H9 (cell line): ENCODE data around the gene IFT122. TPM values are rescaled to one million over a fixed set of nuclear protein-coding genes. Genes with fewer than 3 reads are reported as not detected.

Experiments
- DNase-seq: peaks from one replicate; pipeline ENCODE4 v3.0.0-alpha.2; 2017
- H2AFZ ChIP-seq: one replicate; pipeline ENCODE4 v1.6.1; 2013; ENCODE audit warnings: mild to moderate bottlenecking, low read length, control low read depth, moderate library complexity
- H2AK5ac ChIP-seq: 2 replicates; pipeline ENCODE4 v1.6.1; 2013; ENCODE audit warnings: low read length, control low read depth, mixed read lengths; ENCODE audit not compliant: insufficient read length
- H2BK120ac ChIP-seq: one replicate; pipeline ENCODE4 v1.6.1; 2013; ENCODE audit warnings: low read depth, mild to moderate bottlenecking, low read length, control low read depth, inconsistent platforms; ENCODE audit not compliant: poor library complexity, severe bottlenecking
- H2BK12ac ChIP-seq: 2 replicates; pipeline ENCODE4 v1.6.1; 2013; ENCODE audit warnings: low read length, control low read depth, mixed read lengths, low read depth; ENCODE audit not compliant: insufficient read length
- H2BK15ac ChIP-seq: 2 replicates; pipeline ENCODE4 v1.6.1; 2013; ENCODE audit warnings: low read depth, low read length, control low read depth
- H2BK20ac ChIP-seq: one replicate; pipeline ENCODE4 v1.6.1; 2013; ENCODE audit warnings: low read depth, mild to moderate bottlenecking, low read length, control low read depth, inconsistent platforms; ENCODE audit not compliant: poor library complexity, severe bottlenecking
- H2BK5ac ChIP-seq: 2 replicates; pipeline ENCODE4 v1.6.1; 2013; ENCODE audit warnings: low read length, control low read depth, mixed read lengths; ENCODE audit not compliant: insufficient read length
- H3K14ac ChIP-seq: 2 replicates; pipeline ENCODE4 v1.6.1; 2013; ENCODE audit warnings: low read length, control low read depth; ENCODE audit not compliant: insufficient read depth
- H3K18ac ChIP-seq: 2 replicates; pipeline ENCODE4 v1.6.1; 2013; ENCODE audit warnings: low read depth, mild to moderate bottlenecking, mixed read lengths, low read length, control low read depth; ENCODE audit not compliant: insufficient read length
- H3K23ac ChIP-seq: 2 replicates; pipeline ENCODE4 v1.6.1; 2013; ENCODE audit warnings: low read length, control low read depth, mixed read lengths, low read depth; ENCODE audit not compliant: insufficient read length
- H3K23me2 ChIP-seq: 2 replicates; pipeline ENCODE4 v1.6.1; 2013; ENCODE audit warnings: low read depth, mild to moderate bottlenecking, mixed read lengths, low read length, control low read depth; ENCODE audit not compliant: insufficient read length, poor library complexity, severe bottlenecking
- H3K27ac ChIP-seq: 2 replicates; pipeline ENCODE4 v1.5.1; 2013; ENCODE audit warnings: low read length, control low read depth, mixed read lengths, low read depth; ENCODE audit not compliant: insufficient read length
- H3K27me3 ChIP-seq: 2 replicates; pipeline ENCODE4 v1.6.1; 2013; ENCODE audit warnings: low read length, control low read depth, inconsistent platforms; ENCODE audit not compliant: insufficient read depth
- H3K4ac ChIP-seq: 2 replicates; pipeline ENCODE4 v1.6.1; 2013; ENCODE audit warnings: low read depth, mild to moderate bottlenecking, control low read depth, inconsistent platforms, low read length, moderate library complexity
- H3K4me1 ChIP-seq: 2 replicates; pipeline ENCODE4 v1.6.1; 2013; ENCODE audit warnings: low read length, control low read depth, inconsistent platforms; ENCODE audit not compliant: insufficient read depth
- H3K4me2 ChIP-seq: 2 replicates; pipeline ENCODE4 v1.6.1; 2013; ENCODE audit warnings: low read length, control low read depth, mixed read lengths; ENCODE audit not compliant: insufficient read length, insufficient read depth
- H3K56ac ChIP-seq: 2 replicates; pipeline ENCODE4 v1.6.1; 2013; ENCODE audit warnings: low read depth, mild to moderate bottlenecking, mixed read lengths, low read length, control low read depth; ENCODE audit not compliant: insufficient read length
- H3K79me1 ChIP-seq: 2 replicates; pipeline ENCODE4 v1.6.1; 2013; ENCODE audit warnings: low read depth, mild to moderate bottlenecking, moderate library complexity, low read length, control low read depth, inconsistent platforms; ENCODE audit not compliant: insufficient read depth, poor library complexity, severe bottlenecking
- H3K79me2 ChIP-seq: 2 replicates; pipeline ENCODE4 v1.6.1; 2013; ENCODE audit warnings: low read length, control low read depth, inconsistent platforms; ENCODE audit not compliant: insufficient read depth
- H3K9ac ChIP-seq: 2 replicates; pipeline ENCODE4 v1.6.1; 2013; ENCODE audit warnings: low read length, control low read depth, mixed read lengths; ENCODE audit not compliant: insufficient read length; ENCODE audit errors: extremely low read depth
- H3K9me3 ChIP-seq: one replicate; pipeline ENCODE4 v1.6.1; 2013; ENCODE audit warnings: low read depth, low read length, inconsistent platforms; ENCODE audit not compliant: control insufficient read depth
- H3T11ph ChIP-seq: one replicate; pipeline ENCODE4 v1.6.1; 2013; ENCODE audit warnings: mild to moderate bottlenecking, low read length, control low read depth, inconsistent platforms
- H4K20me1 ChIP-seq: one replicate; pipeline ENCODE4 v1.6.1; 2013; ENCODE audit not compliant: control insufficient read depth, insufficient read length, insufficient read depth
- H4K5ac ChIP-seq: 2 replicates; pipeline ENCODE4 v1.6.1; 2013; ENCODE audit warnings: low read depth, mild to moderate bottlenecking, mixed read lengths, low read length, control low read depth; ENCODE audit not compliant: insufficient read length
- H4K8ac ChIP-seq: replicated peaks from 2 replicates; pipeline ENCODE4 v1.6.1; 2013; ENCODE audit warnings: low read length, control low read depth, mixed read lengths, low read depth; ENCODE audit not compliant: insufficient read length
- H4K91ac ChIP-seq: 2 replicates; pipeline ENCODE4 v1.6.1; 2013; ENCODE audit warnings: low read depth, mild to moderate bottlenecking, moderate library complexity, mixed read lengths, low read length, control low read depth; ENCODE audit not compliant: insufficient read length
- H3K27ac Mint-ChIP-seq, 3 experiments: 2 replicates in 2 of 3; 3 replicates in 1 of 3; pipeline ENCODE4 v1.8.0; 2020 to 2021; ENCODE audit warnings: mixed read lengths in 3 of 3, mild to moderate bottlenecking in 1 of 3, moderate library complexity in 1 of 3
- H3K27me3 Mint-ChIP-seq: 2 replicates; pipeline ENCODE4 v1.8.0; 2021; ENCODE audit warnings: low read depth, mild to moderate bottlenecking, moderate library complexity, mixed read lengths
- H3K36me3 Mint-ChIP-seq, 3 experiments: 2 replicates in 2 of 3; 3 replicates in 1 of 3; pipeline ENCODE4 v1.8.0; 2020 to 2021; ENCODE audit warnings: low read depth in 3 of 3, mixed read lengths in 3 of 3; ENCODE audit not compliant: insufficient read depth in 1 of 3
- H3K4me1 Mint-ChIP-seq, 2 experiments: 2 replicates each; pipeline ENCODE4 v1.8.0; 2020; ENCODE audit warnings: mixed read lengths in 2 of 2
- H3K4me3 Mint-ChIP-seq, 2 experiments: 2 replicates in 1 of 2; 3 replicates in 1 of 2; pipeline ENCODE4 v1.8.0; 2020 to 2021; ENCODE audit warnings: mild to moderate bottlenecking in 2 of 2, mixed read lengths in 2 of 2, moderate library complexity in 1 of 2
- H3K9me3 Mint-ChIP-seq, 2 experiments: 2 replicates in 1 of 2; 3 replicates in 1 of 2; pipeline ENCODE4 v1.8.0; 2020; ENCODE audit warnings: mild to moderate bottlenecking in 2 of 2, mixed read lengths in 2 of 2, moderate library complexity in 1 of 2
- WGBS: extraction: QIAGEN DNeasy Blood & Tissue Kit; methylation state at CpG from one replicate; pipeline ENCODE4 v1.1.7; 2013; ENCODE audit warnings: missing lambda C conversion rate, low lambda C conversion rate, mixed read lengths; ENCODE audit not compliant: insufficient read length; ENCODE audit errors: extremely low coverage; 5-methylcytosine and 5-hydroxymethylcytosine counted together
- total RNA-seq: library from RNA; stranded (reverse); gene quantifications from 2 replicates; pipeline ENCODE4 v1.2.1, GENCODE V29; 2021
- TF ChIP-seq, protein P1 (sequence below): fragments of 200-600 bp; sonication (generic); conservative IDR thresholded peaks from 3 replicates; pipeline ENCODE4 v1.8.0; 2021; ENCODE audit warnings: antibody characterized with exemption, mild to moderate bottlenecking

IFT122 gene
- total RNA-seq, 1 experiment from 2014 or later: 19.3 TPM

DNA sequence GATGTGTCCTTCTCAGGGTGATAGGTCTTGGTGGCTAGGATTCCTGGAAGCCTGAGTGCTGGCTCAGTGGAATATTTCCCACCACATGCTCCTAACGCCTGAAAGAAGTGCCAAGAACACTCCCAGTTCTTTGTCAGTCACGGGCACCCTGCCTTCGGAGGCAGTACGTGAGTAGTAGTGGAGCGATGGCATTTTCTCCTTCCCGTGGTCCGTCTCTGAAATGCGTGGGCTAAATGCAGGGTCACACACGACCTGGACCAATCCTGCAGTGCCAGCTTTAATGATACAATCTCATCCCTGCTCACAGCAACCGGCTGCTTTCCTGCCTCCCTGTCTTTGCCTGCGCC is 117.5 kb downstream of the IFT122 start:
- H3K14ac ChIP-seq: no peak overlapping the region
- no peak overlapping the region for H4K8ac ChIP-seq
- H3K4ac ChIP-seq: no peak overlapping the region
- H2BK120ac ChIP-seq: no peak overlapping the region
- no peak overlapping the region for H3K9ac ChIP-seq
- no peak overlapping the region for H2BK20ac ChIP-seq
- Mint-ChIP-seq H3K9me3 (no peaks in the 10 kb centered on the region), H3K27ac (peak overlapping the region in 1 of 3 experiments; percentile 55; a peak in 4 of 7 replicates), H3K4me1 (peaks cover 26 to 59% of the 10 kb centered on the region in 2 experiments), H3K4me3 (no peak overlapping the region), H3K27me3 (no peaks in the 10 kb centered on the region; the same call in 1 of the 2 replicates), H3K36me3 (peaks cover 0 to 25% (median 3%) of the 10 kb centered on the region in 3 experiments; a peak in 2 of 7 replicates)
- no peaks in the 10 kb centered on the region for H3K79me1 ChIP-seq
- WGBS: no CpG with 5 or more reads among the region's 11 CpGs
- no peak overlapping the region for H3T11ph ChIP-seq
- H3K4me2 ChIP-seq: no peak overlapping the region
- TF ChIP-seq, protein P1, sequence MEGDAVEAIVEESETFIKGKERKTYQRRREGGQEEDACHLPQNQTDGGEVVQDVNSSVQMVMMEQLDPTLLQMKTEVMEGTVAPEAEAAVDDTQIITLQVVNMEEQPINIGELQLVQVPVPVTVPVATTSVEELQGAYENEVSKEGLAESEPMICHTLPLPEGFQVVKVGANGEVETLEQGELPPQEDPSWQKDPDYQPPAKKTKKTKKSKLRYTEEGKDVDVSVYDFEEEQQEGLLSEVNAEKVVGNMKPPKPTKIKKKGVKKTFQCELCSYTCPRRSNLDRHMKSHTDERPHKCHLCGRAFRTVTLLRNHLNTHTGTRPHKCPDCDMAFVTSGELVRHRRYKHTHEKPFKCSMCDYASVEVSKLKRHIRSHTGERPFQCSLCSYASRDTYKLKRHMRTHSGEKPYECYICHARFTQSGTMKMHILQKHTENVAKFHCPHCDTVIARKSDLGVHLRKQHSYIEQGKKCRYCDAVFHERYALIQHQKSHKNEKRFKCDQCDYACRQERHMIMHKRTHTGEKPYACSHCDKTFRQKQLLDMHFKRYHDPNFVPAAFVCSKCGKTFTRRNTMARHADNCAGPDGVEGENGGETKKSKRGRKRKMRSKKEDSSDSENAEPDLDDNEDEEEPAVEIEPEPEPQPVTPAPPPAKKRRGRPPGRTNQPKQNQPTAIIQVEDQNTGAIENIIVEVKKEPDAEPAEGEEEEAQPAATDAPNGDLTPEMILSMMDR: no peak
- H4K91ac ChIP-seq: no peak overlapping the region
- no peaks in the 10 kb centered on the region for H4K20me1 ChIP-seq
- H3K27ac ChIP-seq: no peak overlapping the region
- H3K23ac ChIP-seq: no peak overlapping the region
- DNase-seq: no peak
- H3K23me2 ChIP-seq: no peaks in the 10 kb centered on the region
- no peaks in the 10 kb centered on the region for H3K9me3 ChIP-seq
- H3K79me2 ChIP-seq: no peaks in the 10 kb centered on the region
- H3K18ac ChIP-seq: no peak overlapping the region
- no peak overlapping the region for H4K5ac ChIP-seq
- no peak overlapping the region for H2BK5ac ChIP-seq
- H2AK5ac ChIP-seq: no peak overlapping the region
- H2BK15ac ChIP-seq: no peak overlapping the region
- H3K27me3 ChIP-seq: no peaks in the 10 kb centered on the region
- no peak overlapping the region for H2AFZ ChIP-seq
- H2BK12ac ChIP-seq: no peak overlapping the region
- no peaks in the 10 kb centered on the region; the same call in 1 of the 2 replicates for H3K4me1 ChIP-seq
- no peak overlapping the region for H3K56ac ChIP-seq
